HG03135 (cell line): ENCODE measurements around the gene RCOR3.
A peak's percentile ranks its signal among the peaks of the same experiment; 100 is the strongest.
"Not testable (repeated sequence)": the region's sequence is repeated elsewhere in the genome, so short reads cannot be mapped to it uniquely, and the experiment has no call there.

Experiments used
- ATAC-seq: cut with Tn5 transposase; IDR thresholded peaks from one replicate; pipeline ENCODE4 v1.9.1; 2021; ENCODE audit warnings: mild to moderate bottlenecking, moderate library complexity; ENCODE audit not compliant: unreplicated experiment

RCOR3 gene

DNA sequence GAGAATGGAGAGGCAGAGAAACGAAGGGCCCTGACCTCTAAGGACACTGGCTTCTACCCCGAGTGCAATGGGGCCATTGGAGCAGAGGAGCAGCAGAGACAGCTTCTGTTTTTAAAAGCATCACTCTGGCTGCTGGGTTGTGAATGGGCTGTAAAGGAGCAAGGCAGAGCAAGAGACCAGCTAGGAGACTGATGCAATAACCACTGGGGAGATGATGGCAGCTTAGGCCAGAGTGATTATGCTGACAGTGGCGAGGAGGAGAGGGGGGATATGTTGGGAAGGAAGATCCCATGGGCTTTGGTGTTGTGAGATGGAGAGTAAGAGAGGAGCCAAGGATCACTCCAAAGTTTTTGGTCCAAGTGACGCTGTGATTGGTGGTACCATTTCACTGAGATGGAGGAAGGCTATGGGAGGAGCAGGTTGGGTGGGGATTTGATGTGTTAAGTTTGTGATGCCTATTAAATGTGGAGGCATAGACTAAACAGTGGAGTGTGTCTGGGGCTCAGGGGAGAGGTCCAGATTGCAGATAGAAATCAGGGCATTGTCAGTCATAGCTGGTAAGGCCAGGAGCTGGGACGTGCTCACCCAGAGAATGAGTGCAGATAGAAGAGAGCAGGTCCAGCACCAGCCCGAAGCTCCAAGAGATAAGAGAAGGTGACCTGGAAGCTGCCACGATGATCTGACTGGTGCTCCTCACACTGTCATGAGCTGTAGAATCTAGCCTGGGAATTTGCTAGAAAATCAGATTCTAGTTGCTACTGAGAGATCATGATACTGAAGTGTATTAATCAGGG, 78.5 kb downstream of the RCOR3 start:
- no peak for ATAC-seq

DNA sequence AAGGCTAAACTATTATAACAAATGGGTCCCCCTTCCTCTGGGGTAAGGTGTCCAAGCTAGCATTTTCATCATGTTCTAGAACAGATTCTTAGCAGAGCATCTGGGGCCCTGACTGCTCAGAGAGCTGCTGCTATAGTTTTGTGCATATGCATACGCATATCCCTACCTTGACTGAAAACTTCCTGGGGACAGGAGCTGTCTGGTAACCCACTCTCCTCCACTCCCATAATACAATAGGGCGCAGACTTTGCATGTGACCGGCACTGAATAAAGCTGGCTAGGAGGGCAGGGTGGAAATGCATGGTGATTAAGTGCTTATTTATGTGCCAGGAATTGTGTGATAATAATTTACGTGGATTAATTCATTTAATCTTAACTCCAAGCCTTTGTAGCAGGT, 79.1 kb downstream of the RCOR3 start:
- no peak for ATAC-seq

DNA sequence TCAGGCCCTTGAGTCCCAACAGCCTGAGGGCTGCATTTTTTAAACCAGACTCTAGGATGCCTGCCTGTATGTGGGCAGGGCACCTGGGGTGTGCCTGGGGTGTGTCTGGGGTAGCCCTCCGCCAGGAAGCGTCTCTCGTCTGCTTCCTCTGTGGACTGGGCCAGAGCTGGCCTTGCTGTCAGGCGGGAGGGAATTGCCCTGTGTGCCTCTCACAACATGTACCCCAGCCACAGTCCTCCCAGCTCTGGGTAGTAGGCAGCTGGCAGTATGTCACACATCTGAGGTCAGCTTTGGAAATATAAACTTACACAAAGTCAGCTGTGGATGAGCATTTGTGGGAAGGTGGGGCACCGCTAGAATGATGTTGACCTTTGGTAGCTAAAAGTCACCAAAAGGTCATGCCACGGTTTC, 80.5 kb downstream of the RCOR3 start:
- no peak for ATAC-seq

DNA sequence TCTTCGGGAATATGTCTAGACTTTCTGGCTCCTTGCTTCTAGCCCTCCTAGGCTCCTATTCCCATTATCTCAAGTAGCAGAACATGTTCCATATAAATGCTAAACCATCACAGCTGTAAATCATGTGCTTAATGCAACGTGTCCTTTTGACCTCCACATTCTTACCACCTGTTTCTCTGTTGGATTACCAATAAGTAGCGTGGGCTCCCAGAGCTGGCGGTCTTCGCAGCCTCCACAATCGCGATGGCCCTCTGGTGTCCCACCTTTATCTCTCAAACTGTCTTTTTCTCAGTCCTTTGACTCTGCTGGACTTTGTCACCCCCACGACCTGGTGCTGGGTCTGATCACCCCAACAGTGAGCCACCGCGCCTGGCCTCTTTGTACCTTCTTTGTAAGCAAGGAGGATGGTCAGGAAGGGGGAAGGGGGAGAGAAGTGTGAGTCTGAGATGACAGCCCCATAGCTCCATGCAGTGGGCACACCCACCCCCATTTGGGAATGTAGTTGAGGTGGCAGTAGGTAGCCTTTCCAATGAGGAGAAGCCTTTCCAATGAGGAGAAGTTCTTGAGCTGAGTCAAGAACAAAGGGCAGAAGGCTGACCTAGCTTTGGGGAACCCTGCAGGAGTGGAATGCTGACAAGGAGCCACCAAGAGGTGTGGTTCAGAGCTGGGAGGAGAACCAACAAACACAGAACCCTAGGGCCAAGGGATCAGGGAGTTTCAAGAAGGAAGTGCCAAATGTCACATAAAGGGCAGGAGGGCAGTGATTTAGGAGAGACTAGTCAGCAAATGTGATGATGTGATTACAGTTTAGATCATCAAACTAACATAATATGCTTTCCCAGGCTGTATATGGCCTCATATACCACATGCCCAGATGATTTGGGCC, 81.7 kb downstream of the RCOR3 start:
- no peak for ATAC-seq

DNA sequence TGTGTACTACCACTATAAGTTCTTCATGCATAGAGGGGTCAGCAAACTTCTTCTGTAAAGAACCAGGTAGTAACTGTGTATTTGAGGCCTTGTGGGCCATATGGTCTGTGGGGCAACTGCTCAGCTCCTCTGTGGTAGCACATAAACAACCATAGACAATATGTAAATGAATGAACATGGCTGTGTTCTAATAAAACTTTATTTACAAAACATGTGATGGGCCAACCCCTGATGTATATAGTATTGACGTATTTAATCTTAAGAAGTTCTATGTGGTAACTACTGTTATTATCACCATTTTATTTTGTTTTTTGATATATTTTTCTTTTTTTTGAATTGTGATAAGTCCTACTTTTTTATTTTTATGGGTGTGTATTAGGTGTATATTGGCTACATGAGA, 82.8 kb downstream of the RCOR3 start:
- no peak for ATAC-seq

DNA sequence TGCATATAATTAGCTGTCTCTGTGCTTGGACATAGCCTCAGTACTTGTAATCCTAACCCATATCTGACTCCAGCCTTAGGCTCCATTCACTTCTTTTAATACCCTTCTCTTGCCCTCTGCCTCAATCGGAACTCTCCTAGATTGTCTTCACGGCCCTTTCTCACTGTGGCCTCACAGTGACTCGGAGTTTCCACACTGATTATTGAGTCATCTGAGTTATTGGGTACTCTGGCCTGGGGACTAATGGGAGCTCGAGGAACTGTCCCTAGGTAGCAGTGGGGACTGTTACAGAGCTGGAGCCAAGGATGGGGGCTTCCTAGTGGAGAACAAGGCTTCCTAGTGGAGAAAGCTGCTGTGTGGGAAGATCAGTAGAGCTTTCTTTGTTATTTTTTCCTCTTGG, 84.4 kb downstream of the RCOR3 start:
- no peak for ATAC-seq

DNA sequence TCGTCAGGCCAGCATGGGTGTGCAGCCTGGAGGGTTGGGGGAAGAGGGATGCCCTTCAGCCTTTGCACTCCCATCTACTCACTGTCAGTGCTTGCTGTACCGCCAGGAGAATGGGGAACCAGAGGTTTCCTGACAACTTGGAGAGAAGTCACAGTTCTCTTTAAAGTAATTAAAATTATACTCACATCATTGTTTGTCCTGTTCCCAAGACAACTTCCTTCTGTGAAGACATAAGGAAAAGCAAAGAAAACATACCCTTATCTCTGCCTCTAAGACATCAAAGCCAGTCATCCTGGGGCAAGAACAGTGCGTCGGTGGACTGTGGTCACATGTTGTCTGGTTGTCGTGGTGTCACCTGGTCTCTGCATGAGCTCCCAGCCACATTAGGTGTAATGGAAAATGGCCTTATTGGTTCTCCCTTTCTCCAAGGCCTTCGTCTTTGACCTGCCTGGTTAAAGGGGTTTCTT, 85.0 kb downstream of the RCOR3 start:
- no peak for ATAC-seq

DNA sequence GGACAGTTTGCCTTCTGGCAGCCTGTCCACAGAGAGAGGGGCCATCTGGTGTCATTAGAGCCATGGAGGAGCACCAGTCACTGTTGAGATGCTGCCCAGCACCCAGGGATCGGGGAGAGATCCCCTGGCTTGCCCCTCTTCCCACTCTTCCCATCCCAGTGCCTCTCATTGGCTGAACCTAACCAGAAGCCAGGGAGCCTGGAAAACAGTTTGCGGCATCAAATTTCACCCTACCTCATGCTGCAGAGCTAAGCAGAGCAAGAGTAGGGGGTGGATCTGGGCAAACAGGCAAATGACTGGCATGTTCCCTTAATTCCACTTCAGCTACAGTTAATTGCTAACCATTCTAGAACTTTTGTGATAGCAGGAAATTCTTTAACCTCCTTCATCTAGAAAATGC, 86.6 kb downstream of the RCOR3 start:
- no peak for ATAC-seq

DNA sequence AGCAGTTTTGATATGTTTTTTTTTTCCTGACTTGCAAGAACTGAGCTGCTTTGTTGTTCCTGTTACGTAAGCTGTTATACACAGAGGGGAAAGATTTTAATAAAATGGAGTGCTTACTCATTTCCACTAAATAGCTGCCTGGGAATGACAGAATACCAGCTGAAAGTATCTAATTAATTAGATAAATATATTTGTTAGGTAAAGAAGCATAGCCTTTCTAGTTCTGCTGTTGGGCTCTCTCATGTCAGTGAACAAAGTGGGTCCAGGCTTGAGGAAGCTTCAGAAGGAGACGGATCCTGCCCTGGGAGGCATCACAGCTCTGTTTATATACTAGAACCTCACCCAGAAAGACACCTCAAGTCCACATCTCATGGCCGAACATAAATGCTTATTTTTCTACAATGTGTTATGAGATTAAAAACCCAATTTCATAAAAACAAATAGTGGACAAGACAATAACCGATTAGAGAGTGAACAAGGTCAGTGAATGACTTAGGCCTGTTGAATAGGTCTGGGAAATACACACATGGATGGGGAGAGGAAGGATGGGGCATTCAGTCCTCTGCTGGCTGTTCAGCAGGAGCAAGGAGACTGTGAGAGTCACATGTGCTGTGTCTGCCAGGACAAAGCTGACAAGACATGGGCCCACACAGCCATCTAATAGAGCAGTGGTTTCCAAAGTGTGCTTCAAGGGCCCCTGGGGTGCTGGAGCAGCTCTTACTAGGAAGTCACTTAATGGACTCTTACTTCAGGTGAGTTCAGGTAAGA, 88.1 kb downstream of the RCOR3 start:
- ATAC-seq, result no peak

DNA sequence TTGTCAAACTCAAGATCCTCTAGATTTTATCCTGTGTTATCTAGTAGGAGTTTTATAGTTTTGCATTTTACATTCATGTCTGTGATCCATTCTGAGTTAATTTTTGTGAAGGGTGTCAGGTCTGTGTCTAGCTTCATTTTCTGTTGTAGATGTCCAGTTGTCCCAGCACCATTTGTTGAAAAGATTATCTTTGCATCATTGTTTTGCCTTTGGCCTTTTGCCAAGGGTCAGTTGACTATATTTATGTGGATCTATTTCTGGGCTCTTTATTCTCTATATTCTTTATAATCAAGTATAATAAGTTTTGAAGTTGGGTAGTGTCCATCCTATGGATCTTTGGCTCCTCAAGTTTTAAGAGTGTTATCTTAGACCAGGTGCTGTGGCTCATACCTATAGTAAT, 89.4 kb downstream of the RCOR3 start:
- ATAC-seq, result no peak

DNA sequence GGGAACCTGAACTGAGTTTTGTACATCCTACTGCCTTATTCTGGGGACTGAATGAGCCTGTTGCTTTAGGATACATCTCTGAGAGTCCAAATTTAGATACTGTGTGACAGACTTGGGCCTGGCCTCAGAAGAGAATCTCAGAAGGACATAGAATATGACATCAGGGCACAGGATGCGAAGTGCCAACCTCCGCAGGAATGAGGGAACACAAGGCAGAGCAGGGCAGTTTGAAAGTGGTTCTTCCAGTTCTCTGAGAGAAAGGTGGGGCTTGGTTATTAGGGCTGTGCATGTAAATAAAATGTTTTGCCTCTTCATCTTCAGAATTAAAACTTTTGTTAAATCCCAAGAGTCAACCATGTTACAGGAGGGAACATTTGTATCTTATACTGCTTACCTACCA, 90.6 kb downstream of the RCOR3 start:
- no peak for ATAC-seq

DNA sequence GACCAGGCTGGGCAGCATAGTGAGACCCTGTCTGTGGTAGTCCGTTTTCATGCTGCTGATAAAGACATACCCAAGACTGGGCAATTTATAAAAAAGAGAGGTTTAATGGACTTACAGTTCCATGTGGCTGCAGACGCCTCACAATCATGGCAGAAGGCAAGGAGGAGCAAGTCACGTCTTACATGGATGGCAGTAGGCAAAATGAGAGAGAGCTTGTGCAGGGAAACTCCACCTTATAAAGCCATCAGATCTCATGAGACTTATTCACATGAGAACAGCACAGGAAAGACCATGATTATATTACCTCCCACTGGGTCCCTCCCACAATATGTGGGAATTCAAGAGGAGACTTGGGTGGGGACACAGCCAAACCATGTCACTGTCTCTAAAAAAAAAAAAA, 92.9 kb downstream of the RCOR3 start:
- not testable (repeated sequence) for ATAC-seq

DNA sequence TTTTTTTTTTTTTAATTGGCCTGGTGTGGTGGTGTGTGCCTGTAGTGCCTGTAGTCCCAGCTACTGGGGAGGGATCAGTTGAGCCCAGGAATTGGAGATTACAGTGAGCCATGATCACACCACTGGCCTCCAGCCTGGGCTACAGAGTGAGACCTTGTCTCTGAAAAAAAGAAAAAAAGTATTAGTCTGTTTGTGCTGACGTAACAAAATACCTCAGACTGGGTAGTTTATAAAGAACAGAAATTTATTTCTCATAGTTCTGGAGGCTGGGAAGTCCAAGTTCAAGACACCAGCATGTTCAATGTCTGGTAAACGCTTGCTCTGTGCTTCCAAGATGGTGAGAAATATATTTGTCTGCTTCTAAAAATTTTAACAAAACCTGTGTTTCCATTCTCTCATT, 93.3 kb downstream of the RCOR3 start:
- ATAC-seq, result no peak

DNA sequence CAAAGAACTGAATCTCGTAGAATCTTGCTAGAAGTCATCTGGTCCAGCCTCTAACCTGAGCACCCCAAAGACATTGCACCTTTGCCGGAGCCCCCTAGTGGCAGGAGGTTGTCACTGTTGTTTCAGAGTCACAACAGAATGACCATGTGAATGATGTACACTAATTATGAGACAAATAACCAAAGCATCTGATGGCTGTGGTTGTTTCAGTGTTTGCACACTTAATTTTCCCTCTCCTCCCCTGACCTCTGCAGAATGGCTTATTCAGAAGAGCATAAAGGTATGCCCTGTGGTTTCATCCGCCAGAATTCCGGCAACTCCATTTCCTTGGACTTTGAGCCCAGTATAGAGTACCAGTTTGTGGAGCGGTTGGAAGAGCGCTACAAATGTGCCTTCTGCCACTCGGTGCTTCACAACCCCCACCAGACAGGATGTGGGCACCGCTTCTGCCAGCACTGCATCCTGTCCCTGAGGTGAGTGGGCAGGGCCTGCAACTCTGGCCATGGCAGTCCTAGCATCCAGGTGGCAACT, 93.9 kb downstream of the RCOR3 start:
- ATAC-seq, result peak; percentile 86

DNA sequence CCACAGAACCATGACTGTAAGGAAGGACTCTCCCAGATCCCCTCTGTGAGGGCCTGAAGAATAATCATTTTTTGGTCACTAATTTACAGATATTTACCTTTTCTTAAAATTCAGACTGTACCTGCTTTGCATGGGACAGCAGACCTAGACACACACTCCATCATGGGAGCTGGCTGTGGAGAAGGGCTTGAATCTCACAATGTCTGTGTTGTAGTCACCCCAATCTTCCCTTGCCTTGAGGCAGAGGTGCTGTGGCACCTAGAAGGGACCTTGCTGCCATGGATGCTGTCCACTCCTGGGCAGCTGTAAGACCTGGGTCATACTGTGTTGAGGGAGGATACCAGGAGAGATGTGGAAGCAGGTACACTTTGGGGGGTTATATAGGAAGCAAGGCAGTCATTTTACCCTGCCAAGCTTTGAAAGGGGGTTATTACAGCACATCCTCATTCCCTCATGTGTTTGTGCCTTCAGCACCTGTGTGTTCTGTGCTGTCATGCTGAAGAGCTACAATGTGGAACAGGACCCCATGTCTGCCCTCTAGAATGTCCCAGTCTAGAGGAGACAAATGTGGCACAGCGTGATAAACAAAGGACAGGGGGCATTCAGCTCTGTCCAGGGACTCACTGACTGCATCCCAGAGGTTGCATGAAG, 94.5 kb downstream of the RCOR3 start:
- ATAC-seq, result peak; percentile 16

DNA sequence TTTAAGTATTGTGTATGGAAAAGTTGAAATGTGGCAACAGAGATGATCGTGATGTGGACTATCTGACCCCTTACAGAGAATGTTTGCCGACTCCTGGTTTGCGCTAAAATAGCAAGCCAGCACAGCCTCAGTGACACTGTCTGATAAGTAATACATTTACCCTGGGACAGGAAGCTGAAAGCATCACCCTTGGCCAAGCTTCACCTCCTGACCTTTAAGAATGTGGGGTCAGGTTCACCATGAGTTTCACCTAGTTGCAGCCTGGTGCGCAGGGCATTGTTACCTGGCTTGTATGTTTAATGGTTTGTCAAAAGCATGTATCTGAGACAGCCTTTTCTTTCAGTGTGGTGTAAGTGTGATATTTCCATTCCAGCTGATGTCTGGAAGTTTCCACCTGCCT, 96.7 kb downstream of the RCOR3 start:
- no peak for ATAC-seq

DNA sequence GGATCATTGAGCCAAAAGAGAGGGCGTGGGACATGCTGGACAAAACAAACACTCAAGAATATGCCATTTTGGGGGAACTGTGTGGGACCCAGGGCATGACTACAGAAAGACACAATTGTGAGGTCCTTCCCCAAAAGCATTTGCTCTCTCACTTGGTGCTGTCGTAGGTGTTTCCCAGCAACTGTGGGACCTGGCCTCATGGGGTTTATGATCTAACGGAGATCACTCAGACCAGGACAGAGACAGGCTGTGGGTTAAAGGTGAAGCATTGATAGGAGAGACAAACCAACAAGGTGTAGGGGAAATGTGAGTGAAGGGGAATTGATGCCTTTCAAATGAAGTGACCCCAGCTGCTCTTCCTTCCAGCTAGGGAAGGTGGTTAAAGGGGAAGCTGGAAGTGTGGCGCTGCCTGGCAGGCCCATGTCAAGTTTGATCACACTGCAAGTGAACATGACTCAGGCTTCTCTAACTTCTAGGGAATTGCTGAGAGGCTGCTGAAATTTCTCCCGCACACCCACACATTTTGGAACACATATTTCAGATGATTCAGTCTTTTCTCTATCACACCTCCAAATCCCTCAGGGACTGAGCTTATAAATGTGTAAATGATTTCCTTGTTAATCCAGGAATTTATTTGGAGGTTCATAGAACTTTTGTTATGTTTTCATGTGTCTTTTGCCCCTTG, 97.7 kb downstream of the RCOR3 start:
- no peak for ATAC-seq

DNA sequence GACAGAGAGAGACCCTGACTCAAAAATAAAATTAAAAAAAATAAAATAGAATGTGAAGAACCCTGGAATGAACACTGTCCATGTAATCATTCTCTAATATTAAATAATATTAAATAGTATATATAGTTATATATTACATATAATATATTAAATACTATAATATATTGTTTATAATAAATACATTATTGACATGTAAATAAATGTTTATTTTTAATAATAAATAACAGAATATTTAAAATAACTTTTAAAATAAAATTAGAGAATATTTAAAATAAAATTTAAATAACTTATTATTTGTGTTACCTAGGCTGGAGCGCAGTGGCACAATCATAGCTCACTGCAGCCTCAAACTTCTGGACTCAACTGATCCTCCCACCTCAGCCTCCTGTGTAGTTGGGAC, 99.5 kb downstream of the RCOR3 start:
- no peak for ATAC-seq

DNA sequence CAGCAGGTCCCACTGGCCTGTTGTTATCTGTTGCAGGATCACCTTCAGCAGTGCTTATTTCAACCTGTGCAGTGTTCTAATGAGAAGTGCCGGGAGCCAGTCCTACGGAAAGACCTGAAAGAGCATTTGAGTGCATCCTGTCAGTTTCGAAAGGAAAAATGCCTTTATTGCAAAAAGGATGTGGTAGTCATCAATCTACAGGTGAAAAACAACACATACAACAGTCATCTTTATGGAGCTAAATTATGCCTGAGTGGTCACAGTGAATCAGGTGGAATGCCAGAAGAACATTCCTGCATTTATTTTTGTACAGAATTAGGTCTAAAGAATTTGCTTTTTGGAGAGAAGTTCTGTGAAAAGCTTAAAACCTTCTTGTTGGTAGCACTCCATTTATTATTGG, 100.7 kb downstream of the RCOR3 start:
- no peak for ATAC-seq

DNA sequence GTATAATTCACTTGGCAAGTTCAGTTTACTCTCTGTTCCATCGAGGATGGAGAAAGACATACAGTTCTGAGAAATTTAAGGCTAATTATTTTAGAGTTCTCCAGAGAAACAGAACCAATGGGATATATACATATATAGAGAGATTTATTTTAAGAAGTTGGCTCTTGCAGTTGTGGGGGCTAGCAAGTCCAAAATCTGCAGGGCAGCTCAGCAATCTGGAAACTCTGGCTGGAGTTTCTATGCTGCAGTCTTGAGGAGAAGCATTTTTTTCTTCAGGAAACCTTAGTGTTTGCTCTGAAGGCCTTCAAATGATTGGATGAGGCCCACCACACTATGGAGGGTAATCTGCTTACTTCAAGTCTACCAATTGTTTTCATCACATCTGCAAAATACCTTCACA, 102.0 kb downstream of the RCOR3 start:
- no peak for ATAC-seq
